NCI-H345 treated with DMSO at 0.1 percent for 48 hours (cell line): ENCODE measurements around the gene BEST1.

Experiments
- DNase-seq: peaks from one replicate; lab custom pipeline; 2025; ENCODE audit not compliant: unreplicated experiment; lab: John Stamatoyannopoulos, UW

Gene BEST1

GRCh38 chr11:61914471-61915171 is 35.5 kb upstream of the BEST1 start:
- no peak for DNase-seq

- DNase-seq = no peak
These were observed 33.3 kb upstream of the BEST1 start for GRCh38 chr11:61916737-61917333.

- DNase-seq = no peak
These were observed 32.6 kb upstream of the BEST1 start, which contains the start of gene RAB3IL1 for GRCh38 chr11:61917334-61918109. TSS of gene RAB3IL1 (minus strand) at chr11:61917566. CDS start at chr11:61917367, 199 bp downstream.

- DNase-seq = no peak
These were observed 31.8 kb upstream of the BEST1 start for GRCh38 chr11:61918251-61918937.

- DNase-seq = no peak
These were observed 31.0 kb upstream of the BEST1 start for GRCh38 chr11:61918938-61919704.

- no peak for DNase-seq
These were observed 30.2 kb upstream of the BEST1 start for GRCh38 chr11:61919705-61920631.

- no peak for DNase-seq
These were observed 28.7 kb upstream of the BEST1 start for GRCh38 chr11:61921446-61921845.

GRCh38 chr11:61922539-61922938 is 27.6 kb upstream of the BEST1 start:
- DNase-seq = no peak

- DNase-seq = no peak
These were observed 26.7 kb upstream of the BEST1 start for GRCh38 chr11:61923166-61924063.

GRCh38 chr11:61924064-61924455 is 26.1 kb upstream of the BEST1 start:
- no peak for DNase-seq

GRCh38 chr11:61925736-61926135 is 24.4 kb upstream of the BEST1 start:
- DNase-seq = no peak

GRCh38 chr11:61926235-61926634 is 23.9 kb upstream of the BEST1 start:
- DNase-seq = no peak

GRCh38 chr11:61927501-61927900 is 22.6 kb upstream of the BEST1 start:
- no peak for DNase-seq

- DNase-seq = no peak
These were observed 21.5 kb upstream of the BEST1 start for GRCh38 chr11:61928606-61929005.

- DNase-seq = no peak
These were observed 19.2 kb upstream of the BEST1 start for GRCh38 chr11:61930933-61931332.

- no peak for DNase-seq
These were observed 14.3 kb upstream of the BEST1 start for GRCh38 chr11:61935861-61936260.

GRCh38 chr11:61940466-61940865 is 9.7 kb upstream of the BEST1 start:
- no peak for DNase-seq

GRCh38 chr11:61945191-61945590 is 5.0 kb upstream of the BEST1 start:
- DNase-seq = no peak

- DNase-seq = no peak
These were observed 3.3 kb upstream of the BEST1 start for GRCh38 chr11:61946894-61947293.
